Stimulated activated naive CD8-positive, alpha-beta T cell treated with anti-CD3 and anti-CD28 coated beads, Interleukin-15, amount 100 ng/mL, for 72 hours (primary cell): Measurements from ENCODE around the gene TBC1D20.
"Not testable (repeated sequence)": the region's sequence is repeated elsewhere in the genome, so short reads cannot be mapped to it uniquely, and the experiment has no call there.

ENCODE experiments used
- ATAC-seq: fragments of 150-1000 bp; cut with Tn5 transposase; 2 replicates; pipeline ENCODE4 v1.10.0; 2021; ENCODE audit warnings: mild to moderate bottlenecking, moderate library complexity
- DNase-seq, 2 donors: peaks; one replicate each; pipeline ENCODE4 v3.0.0; 2021 to 2022
- H3K27ac Mint-ChIP-seq, 2 donors: one replicate each; pipeline ENCODE4 v1.8.0; 2022; ENCODE audit warnings: mild to moderate bottlenecking in 2 of 2, mixed read lengths in 2 of 2, moderate library complexity in 2 of 2
- H3K27me3 Mint-ChIP-seq: one replicate; pipeline ENCODE4 v1.8.0; 2022; ENCODE audit warnings: mixed read lengths
- H3K4me1 Mint-ChIP-seq: one replicate; pipeline ENCODE4 v1.8.0; 2022; ENCODE audit warnings: mild to moderate bottlenecking, mixed read lengths
- H3K4me3 Mint-ChIP-seq, 2 donors: one replicate each; pipeline ENCODE4 v1.8.0; 2022; ENCODE audit warnings: mild to moderate bottlenecking in 2 of 2, mixed read lengths in 2 of 2, moderate library complexity in 1 of 2
- H3K9me3 Mint-ChIP-seq, 2 donors: one replicate each; pipeline ENCODE4 v1.8.0; 2022; ENCODE audit warnings: mixed read lengths in 2 of 2

The TBC1D20 gene

GRCh38 chr20:391041-391711, 71.2 kb downstream of the TBC1D20 start:
- ATAC-seq (peak; percentile 32), DNase-seq (no peak)
- H3K27ac Mint-ChIP-seq: no peak overlapping the region
- no peaks in the 10 kb centered on the region for H3K27me3 Mint-ChIP-seq
- no peak overlapping the region for H3K4me3 Mint-ChIP-seq
- no peaks in the 10 kb centered on the region for H3K9me3 Mint-ChIP-seq
- H3K4me1 Mint-ChIP-seq: no peaks in the 10 kb centered on the region

- peaks cover 5% of the 10 kb centered on the region for H3K4me1 Mint-ChIP-seq
- DNase-seq (no peak), ATAC-seq (no peak)
- no peaks in the 10 kb centered on the region for H3K9me3 Mint-ChIP-seq
- no peaks in the 10 kb centered on the region for H3K27me3 Mint-ChIP-seq
- no peak overlapping the region for H3K4me3 Mint-ChIP-seq
- H3K27ac Mint-ChIP-seq: no peak overlapping the region
Observed at GRCh38 chr20:389220-389619, 73.1 kb downstream of the TBC1D20 start.

- Mint-ChIP-seq H3K27ac (no peak overlapping the region), H3K9me3 (no peaks in the 10 kb centered on the region), H3K4me1 (peaks cover 14% of the 10 kb centered on the region), H3K4me3 (no peak overlapping the region), H3K27me3 (no peaks in the 10 kb centered on the region)
- ATAC-seq (no peak), DNase-seq (no peak)
Observed at GRCh38 chr20:388034-388994, 74.0 kb downstream of the TBC1D20 start.

- H3K4me1 Mint-ChIP-seq: peaks cover 22% of the 10 kb centered on the region
- H3K9me3 Mint-ChIP-seq: no peaks in the 10 kb centered on the region
- DNase-seq (no peak), ATAC-seq (no peak)
- H3K27ac Mint-ChIP-seq: no peak overlapping the region
- H3K27me3 Mint-ChIP-seq: no peaks in the 10 kb centered on the region
- no peak overlapping the region for H3K4me3 Mint-ChIP-seq
Observed at GRCh38 chr20:387520-387919, 74.8 kb downstream of the TBC1D20 start.

- not testable (repeated sequence) for H3K4me3 Mint-ChIP-seq, H3K27ac Mint-ChIP-seq, DNase-seq, H3K27me3 Mint-ChIP-seq, H3K9me3 Mint-ChIP-seq, ATAC-seq
- H3K4me1 Mint-ChIP-seq: peaks cover 31% of the 10 kb centered on the region
Observed at GRCh38 chr20:386634-387033, 75.7 kb downstream of the TBC1D20 start.
